HL-60 (cell line): ENCODE measurements around the gene PSAP.

Source experiments
- DNase-seq, 2 experiments: peaks; one replicate each; pipeline ENCODE4 v3.0.0-alpha.2; 2010 to 2020; ENCODE audit warnings: low read depth in 1 of 2, low spot score in 1 of 2
- H3K27ac ChIP-seq: fragments of 250-450 bp; sonication (Bioruptor Pico); replicated peaks from 2 replicates; pipeline ENCODE4 v1.5.1; 2020; ENCODE audit warnings: mild to moderate bottlenecking, moderate library complexity
- H3K27me3 ChIP-seq: fragments of 250-450 bp; sonication (Bioruptor Pico); 2 replicates; pipeline ENCODE4 v1.5.1; 2021; ENCODE audit warnings: mild to moderate bottlenecking, moderate library complexity; ENCODE audit not compliant: insufficient read depth, poor library complexity, severe bottlenecking
- H3K4me3 ChIP-seq: replicated peaks from 2 replicates; pipeline ENCODE4 v1.5.1; 2011; ENCODE audit warnings: mild to moderate bottlenecking, control low read depth, low read length; ENCODE audit not compliant: insufficient read depth
- CTCF ChIP-seq: IDR thresholded peaks from one replicate; pipeline ENCODE4 v1.5.1; 2011; ENCODE audit warnings: low read length, control low read depth, inconsistent platforms; ENCODE audit not compliant: insufficient read depth
- GABPA ChIP-seq: IDR thresholded peaks from 2 replicates; pipeline ENCODE4 v1.6.1; 2012; ENCODE audit warnings: low read depth
- POLR2AphosphoS5 ChIP-seq: IDR thresholded peaks from 2 replicates; pipeline ENCODE4 v1.6.1; 2012; ENCODE audit warnings: low read depth
- REST ChIP-seq: IDR thresholded peaks from 2 replicates; pipeline ENCODE4 v1.6.1; 2012; ENCODE audit warnings: low read depth; ENCODE audit not compliant: insufficient replicate concordance
- SPI1 ChIP-seq: IDR thresholded peaks from 2 replicates; pipeline ENCODE4 v1.6.1; 2012; ENCODE audit warnings: low read depth, mild to moderate bottlenecking, borderline replicate concordance

The PSAP gene

GRCh38 chr10:71842856-71843686 lies 8.0 kb downstream of the PSAP start:
- Histone ChIP-seq H3K27ac (no peak overlapping the region), H3K27me3 (no peaks in the 10 kb centered on the region), H3K4me3 (no peak overlapping the region)
- no peak for TF ChIP-seq REST
- no peak for TF ChIP-seq SPI1
- TF ChIP-seq GABPA: no peak
- TF ChIP-seq POLR2AphosphoS5: no peak
- no peak for TF ChIP-seq CTCF
- DNase-seq: no peak

GRCh38 chr10:71842422-71842821 lies 8.6 kb downstream of the PSAP start:
- no peak for TF ChIP-seq POLR2AphosphoS5
- no peak for TF ChIP-seq REST
- no peak for TF ChIP-seq SPI1
- TF ChIP-seq CTCF: no peak
- no peak for TF ChIP-seq GABPA
- no peaks in the 10 kb centered on the region for H3K27me3 ChIP-seq
- H3K4me3 ChIP-seq: no peak overlapping the region
- H3K27ac ChIP-seq: no peak overlapping the region
- no peak for DNase-seq

- H3K27ac ChIP-seq: no peak overlapping the region
Measured at GRCh38 chr10:71840958-71841335, 10.1 kb downstream of the PSAP start.

More at GRCh38 chr10:71840958-71841335, 10.1 kb downstream of the PSAP start:
- H3K27me3 ChIP-seq: no peaks in the 10 kb centered on the region
- H3K4me3 ChIP-seq: no peak overlapping the region
- DNase-seq: no peak
- TF ChIP-seq SPI1: no peak
- no peak for TF ChIP-seq GABPA
- TF ChIP-seq CTCF: no peak
- no peak for TF ChIP-seq POLR2AphosphoS5
- no peak for TF ChIP-seq REST
